HEK293 (cell line): ENCODE results near the gene CYS1.

ENCODE experiments used
- GLIS2 ChIP-seq: fragments of 450-650 bp; formaldehyde crosslinking; IDR thresholded peaks from 2 replicates; pipeline ENCODE4 v1.5.1; 2016; ENCODE audit warnings: missing biosample characterization, missing genetic modification characterization
- HIC1 ChIP-seq: fragments of 450-650 bp; formaldehyde crosslinking; IDR thresholded peaks from 2 replicates; pipeline ENCODE4 v1.5.1; 2016; ENCODE audit warnings: missing biosample characterization, missing genetic modification characterization
- KLF9 ChIP-seq: fragments of 450-650 bp; formaldehyde crosslinking; IDR thresholded peaks from 2 replicates; pipeline ENCODE4 v1.5.1; 2016; ENCODE audit warnings: missing biosample characterization, missing genetic modification characterization, low read depth
- PRDM1 ChIP-seq: fragments of 450-650 bp; formaldehyde crosslinking; IDR thresholded peaks from 2 replicates; pipeline ENCODE4; 2016; ENCODE audit warnings: missing biosample characterization, missing genetic modification characterization
- ZBTB7A ChIP-seq: fragments of 450-650 bp; formaldehyde crosslinking; IDR thresholded peaks from 2 replicates; pipeline ENCODE4 v1.5.1; 2016; ENCODE audit warnings: low read depth, missing biosample characterization, missing genetic modification characterization
- ZEB2 ChIP-seq: fragments of 450-650 bp; formaldehyde crosslinking; IDR thresholded peaks from 2 replicates; pipeline ENCODE4 v1.5.1; 2016; ENCODE audit warnings: missing biosample characterization, missing genetic modification characterization
- ZNF133 ChIP-seq: fragments of 450-650 bp; formaldehyde crosslinking; IDR thresholded peaks from 2 replicates; pipeline ENCODE4 v1.5.1; 2016; ENCODE audit warnings: missing biosample characterization, missing genetic modification characterization
- ZNF174 ChIP-seq: fragments of 450-650 bp; formaldehyde crosslinking; IDR thresholded peaks from 2 replicates; pipeline ENCODE4 v1.5.0; 2017; ENCODE audit warnings: missing biosample characterization, mild to moderate bottlenecking, missing genetic modification characterization
- ZNF175 ChIP-seq: fragments of 450-650 bp; formaldehyde crosslinking; IDR thresholded peaks from 2 replicates; pipeline ENCODE4 v1.5.1; 2016; ENCODE audit warnings: missing biosample characterization, missing genetic modification characterization
- ZNF2 ChIP-seq: fragments of 450-650 bp; formaldehyde crosslinking; IDR thresholded peaks from 2 replicates; pipeline ENCODE4 v1.5.1; 2016; ENCODE audit warnings: missing biosample characterization, missing genetic modification characterization
- ZNF202 ChIP-seq: fragments of 450-650 bp; formaldehyde crosslinking; IDR thresholded peaks from 2 replicates; pipeline ENCODE4 v1.5.1; 2016; ENCODE audit warnings: missing biosample characterization, missing genetic modification characterization, borderline replicate concordance
- ZNF280C ChIP-seq: fragments of 450-650 bp; formaldehyde crosslinking; IDR thresholded peaks from 2 replicates; pipeline ENCODE4 v1.5.1; 2016; ENCODE audit warnings: missing biosample characterization, missing genetic modification characterization
- ZNF292 ChIP-seq: fragments of 450-650 bp; formaldehyde crosslinking; IDR thresholded peaks from 2 replicates; pipeline ENCODE4 v1.5.1; 2016; ENCODE audit warnings: low read depth, missing biosample characterization, missing genetic modification characterization, borderline replicate concordance
- ZNF366 ChIP-seq: fragments of 450-650 bp; formaldehyde crosslinking; conservative IDR thresholded peaks from 2 replicates; pipeline ENCODE4 v1.5.1; 2016; ENCODE audit warnings: missing biosample characterization, missing genetic modification characterization
- ZNF394 ChIP-seq: fragments of 450-650 bp; formaldehyde crosslinking; IDR thresholded peaks from 2 replicates; pipeline ENCODE4 v1.5.1; 2016; ENCODE audit warnings: missing biosample characterization, missing genetic modification characterization, mild to moderate bottlenecking, moderate library complexity, borderline replicate concordance
- ZNF398 ChIP-seq: fragments of 450-650 bp; formaldehyde crosslinking; IDR thresholded peaks from 2 replicates; pipeline ENCODE4 v1.5.1; 2017; ENCODE audit warnings: missing biosample characterization, missing genetic modification characterization
- ZNF404 ChIP-seq: fragments of 450-650 bp; formaldehyde crosslinking; IDR thresholded peaks from 2 replicates; pipeline ENCODE4 v1.5.1; 2017; ENCODE audit warnings: missing biosample characterization, missing genetic modification characterization
- ZNF426 ChIP-seq: fragments of 450-650 bp; formaldehyde crosslinking; IDR thresholded peaks from 2 replicates; pipeline ENCODE4 v1.5.1; 2017; ENCODE audit warnings: missing biosample characterization, missing genetic modification characterization, mild to moderate bottlenecking, inconsistent platforms, moderate library complexity
- ZNF48 ChIP-seq: fragments of 450-650 bp; formaldehyde crosslinking; IDR thresholded peaks from 2 replicates; pipeline ENCODE4 v1.5.1; 2016; ENCODE audit warnings: missing biosample characterization, missing genetic modification characterization
- ZNF521 ChIP-seq: fragments of 450-650 bp; formaldehyde crosslinking; IDR thresholded peaks from 2 replicates; pipeline ENCODE4 v1.5.1; 2017; ENCODE audit warnings: missing biosample characterization, mild to moderate bottlenecking, missing genetic modification characterization
- ZNF596 ChIP-seq: fragments of 450-650 bp; IDR thresholded peaks from 2 replicates; pipeline ENCODE4 v1.5.0; 2018; ENCODE audit warnings: missing biosample characterization, mild to moderate bottlenecking, missing genetic modification characterization, moderate library complexity
- ZNF626 ChIP-seq: fragments of 450-650 bp; sonication (Bioruptor Pico); formaldehyde crosslinking; IDR thresholded peaks from 2 replicates; pipeline ENCODE4 v1.5.1; 2018; ENCODE audit warnings: missing biosample characterization, missing genetic modification characterization, inconsistent platforms
- ZNF660 ChIP-seq: fragments of 450-650 bp; IDR thresholded peaks from 2 replicates; pipeline ENCODE4 v1.5.1; 2018; ENCODE audit warnings: missing biosample characterization, mild to moderate bottlenecking, missing genetic modification characterization
- ZNF747 ChIP-seq: fragments of 450-650 bp; formaldehyde crosslinking; IDR thresholded peaks from 2 replicates; pipeline ENCODE4 v1.5.1; 2016; ENCODE audit warnings: missing biosample characterization, missing genetic modification characterization
- ZNF830 ChIP-seq: fragments of 450-650 bp; IDR thresholded peaks from 2 replicates; pipeline ENCODE4 v1.5.0; 2018; ENCODE audit warnings: missing biosample characterization, missing genetic modification characterization, low read depth, mild to moderate bottlenecking, moderate library complexity
- TF ChIP-seq, protein P1 (sequence below): fragments of 450-650 bp; formaldehyde crosslinking; IDR thresholded peaks from 2 replicates; pipeline ENCODE4 v1.5.1; 2017; ENCODE audit warnings: missing biosample characterization, missing genetic modification characterization
- TF ChIP-seq, protein P2 (sequence below): fragments of 450-650 bp; formaldehyde crosslinking; optimal IDR thresholded peaks from 2 replicates; pipeline ENCODE3; 2016; ENCODE audit warnings: missing biosample characterization, mild to moderate bottlenecking, missing genetic modification characterization

The CYS1 gene

DNA sequence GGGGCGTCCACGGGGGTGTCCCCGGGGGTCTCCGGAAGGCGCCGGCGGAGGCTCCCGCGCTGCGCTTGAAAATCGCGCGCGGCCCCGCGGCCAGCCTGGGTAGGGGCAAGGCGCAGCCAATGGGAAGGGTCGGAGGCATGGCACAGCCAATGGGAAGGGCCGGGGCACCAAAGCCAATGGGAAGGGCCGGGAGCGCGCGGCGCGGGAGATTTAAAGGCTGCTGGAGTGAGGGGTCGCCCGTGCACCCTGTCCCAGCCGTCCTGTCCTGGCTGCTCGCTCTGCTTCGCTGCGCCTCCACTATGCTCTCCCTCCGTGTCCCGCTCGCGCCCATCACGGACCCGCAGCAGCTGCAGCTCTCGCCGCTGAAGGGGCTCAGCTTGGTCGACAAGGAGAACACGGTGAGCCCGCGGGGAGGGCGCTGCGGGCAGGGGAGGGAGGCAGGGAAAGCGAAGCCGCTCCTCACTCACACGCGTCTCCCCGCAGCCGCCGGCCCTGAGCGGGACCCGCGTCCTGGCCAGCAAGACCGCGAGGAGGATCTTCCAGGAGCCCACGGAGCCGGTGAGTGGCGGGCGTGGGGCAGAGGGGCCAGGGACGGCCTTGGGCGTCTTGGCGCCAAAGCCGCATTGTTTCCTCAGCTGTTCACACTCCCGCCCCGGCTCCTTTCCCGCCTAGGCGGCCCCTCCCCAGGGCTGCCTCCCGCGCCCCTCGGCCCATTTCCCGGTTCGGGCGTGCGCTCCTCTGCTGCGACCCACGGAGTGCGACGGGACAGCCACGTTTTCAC, 42.5 kb upstream of the CYS1 start, which contains the start of gene RRM2 (continued):
- no peak for TF ChIP-seq ZNF830 (tag by site-specific recombination)
- TF ChIP-seq ZNF2, result peak; percentile 86
- TF ChIP-seq ZNF596 (tag by site-specific recombination), result no peak
- TF ChIP-seq ZNF366, result no peak
- peak; percentile 81 for TF ChIP-seq ZBTB7A (tag by site-specific recombination)
- TF ChIP-seq ZNF626 (tag by site-specific recombination), result no peak
- TF ChIP-seq ZNF398 (tag by site-specific recombination), result peak; percentile 35
- TF ChIP-seq, protein P1, sequence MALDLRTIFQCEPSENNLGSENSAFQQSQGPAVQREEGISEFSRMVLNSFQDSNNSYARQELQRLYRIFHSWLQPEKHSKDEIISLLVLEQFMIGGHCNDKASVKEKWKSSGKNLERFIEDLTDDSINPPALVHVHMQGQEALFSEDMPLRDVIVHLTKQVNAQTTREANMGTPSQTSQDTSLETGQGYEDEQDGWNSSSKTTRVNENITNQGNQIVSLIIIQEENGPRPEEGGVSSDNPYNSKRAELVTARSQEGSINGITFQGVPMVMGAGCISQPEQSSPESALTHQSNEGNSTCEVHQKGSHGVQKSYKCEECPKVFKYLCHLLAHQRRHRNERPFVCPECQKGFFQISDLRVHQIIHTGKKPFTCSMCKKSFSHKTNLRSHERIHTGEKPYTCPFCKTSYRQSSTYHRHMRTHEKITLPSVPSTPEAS (tag by site-specific recombination), result no peak
- peak; percentile 76 for TF ChIP-seq ZEB2 (tag by site-specific recombination)
- no peak for TF ChIP-seq ZNF48 (tag by site-specific recombination)
- TF ChIP-seq ZNF202 (tag by site-specific recombination), result no peak
- no peak for TF ChIP-seq ZNF175 (tag by site-specific recombination)
- TF ChIP-seq ZNF394 (tag by site-specific recombination), result peak; percentile 79
- TF ChIP-seq ZNF292, result no peak
- peak; percentile 57 for TF ChIP-seq KLF9 (tag by site-specific recombination)
- no peak for TF ChIP-seq ZNF133 (tag by site-specific recombination)
- no peak for TF ChIP-seq ZNF747 (tag by site-specific recombination)
- peak; percentile 40 for TF ChIP-seq ZNF660 (tag by site-specific recombination)
- TF ChIP-seq ZNF426, result no peak
- TF ChIP-seq, protein P2, sequence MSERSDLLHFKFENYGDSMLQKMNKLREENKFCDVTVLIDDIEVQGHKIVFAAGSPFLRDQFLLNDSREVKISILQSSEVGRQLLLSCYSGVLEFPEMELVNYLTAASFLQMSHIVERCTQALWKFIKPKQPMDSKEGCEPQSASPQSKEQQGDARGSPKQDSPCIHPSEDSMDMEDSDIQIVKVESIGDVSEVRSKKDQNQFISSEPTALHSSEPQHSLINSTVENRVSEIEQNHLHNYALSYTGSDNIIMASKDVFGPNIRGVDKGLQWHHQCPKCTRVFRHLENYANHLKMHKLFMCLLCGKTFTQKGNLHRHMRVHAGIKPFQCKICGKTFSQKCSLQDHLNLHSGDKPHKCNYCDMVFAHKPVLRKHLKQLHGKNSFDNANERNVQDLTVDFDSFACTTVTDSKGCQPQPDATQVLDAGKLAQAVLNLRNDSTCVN (tag by site-specific recombination), result peak; percentile 93
- TF ChIP-seq ZNF521 (tag by site-specific recombination), result no peak
- no peak for TF ChIP-seq ZNF174 (tag by site-specific recombination)
- TF ChIP-seq PRDM1 (tag by site-specific recombination), result no peak
- peak; percentile 66; the same call in 1 of the 2 replicates for TF ChIP-seq GLIS2 (tag by site-specific recombination)
- TF ChIP-seq HIC1 (tag by site-specific recombination), result no peak; the same call in 1 of the 2 replicates
- no peak for TF ChIP-seq ZNF404 (tag by site-specific recombination)
- TF ChIP-seq ZNF280C (tag by site-specific recombination), result no peak
